Peyer's patch (tissue), 4 donors: ENCODE results near the gene SNN. TPM values are rescaled to one million over a fixed set of nuclear protein-coding genes. Genes with fewer than 3 reads are reported as not detected.

Experiments used
- DNase-seq, 3 donors: peaks; one replicate each; pipeline ENCODE4 v3.0.0-alpha.2; 2017 to 2019
- H3K27ac ChIP-seq, 4 donors: fragments of 200-600 bp; sonication (generic); one replicate each; pipeline ENCODE4 v1.5.1; 2016 to 2019
- H3K27me3 ChIP-seq, 2 donors: fragments of 200-600 bp; sonication (generic); one replicate each; pipeline ENCODE4 v1.5.1; 2019
- H3K36me3 ChIP-seq, 3 donors: fragments of 200-600 bp; sonication (generic); one replicate each; pipeline ENCODE4 v1.5.1; 2016 to 2019
- H3K4me1 ChIP-seq, 4 donors: fragments of 200-600 bp; sonication (generic); one replicate each; pipeline ENCODE4 v1.5.1; 2016 to 2019
- H3K4me3 ChIP-seq, 4 donors: fragments of 200-600 bp; sonication (generic); 1 replicate in 3 of 4; 2 replicates in 1 of 4; pipeline ENCODE4 v1.5.1; 2016 to 2019; ENCODE audit warnings: mild to moderate bottlenecking in 1 of 4
- H3K9me3 ChIP-seq, 4 donors: fragments of 200-600 bp; sonication (generic); one replicate each; pipeline ENCODE4 v1.5.1; 2016 to 2019; ENCODE audit warnings: mild to moderate bottlenecking in 1 of 4
- CTCF ChIP-seq, 6 experiments: fragments of 450-650 bp in 4 of 6; fragments of 200-600 bp in 2 of 6; sonication (generic) in 1 of 6; IDR thresholded peaks; one replicate each; pipeline ENCODE4 v1.5.1; 2017 to 2019; ENCODE audit warnings: antibody characterized with exemption in 6 of 6, mild to moderate bottlenecking in 3 of 6, moderate library complexity in 1 of 6
- POLR2A ChIP-seq, 2 donors: fragments of 450-650 bp; IDR thresholded peaks; one replicate each; pipeline ENCODE4 v1.5.1; 2017; ENCODE audit warnings: antibody characterized with exemption in 2 of 2, mild to moderate bottlenecking in 2 of 2, moderate library complexity in 2 of 2
- total RNA-seq, 4 donors: library from RNA; depleted of rRNA; stranded (reverse); fragments of >200 nt; gene quantifications; one replicate each; pipeline ENCODE4 v1.1.0, GENCODE V29; 2016

The SNN gene
- total RNA-seq, 4 donors from 2014 or later = 4.2 to 5.0 (median 4.5) TPM

DNA sequence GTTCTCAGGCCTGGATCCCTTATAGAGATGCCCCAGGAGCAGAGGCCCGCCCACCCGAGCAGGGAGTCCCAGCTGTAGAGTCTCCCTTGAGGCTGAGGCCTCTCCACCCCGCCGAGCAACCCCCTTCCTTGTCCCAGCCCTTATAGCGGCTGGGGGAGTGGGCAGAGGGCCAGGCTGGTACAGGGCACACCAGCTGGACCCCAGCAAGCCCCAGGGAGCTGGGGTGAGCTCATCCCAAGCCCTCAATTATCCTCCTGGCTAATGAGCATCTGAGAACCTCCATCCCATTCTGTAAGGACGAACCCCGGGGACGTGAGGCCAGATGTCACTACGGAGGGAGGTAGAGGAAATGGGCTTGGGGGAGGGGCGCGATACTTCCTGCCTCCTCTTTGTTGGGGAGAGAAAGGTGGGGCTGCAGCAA, 3.2 kb upstream of the SNN start:
- H3K4me1 ChIP-seq = peaks cover 0 to 11% (median 2%) of the 10 kb centered on the region in 4 donors
- DNase-seq = peak in 2 of 3 donors; percentile 69 to 70
- TF ChIP-seq CTCF (IDR thresholded peaks at IDR 0.05) (no peak), POLR2A (IDR thresholded peaks at IDR 0.05) (no peak)

DNA sequence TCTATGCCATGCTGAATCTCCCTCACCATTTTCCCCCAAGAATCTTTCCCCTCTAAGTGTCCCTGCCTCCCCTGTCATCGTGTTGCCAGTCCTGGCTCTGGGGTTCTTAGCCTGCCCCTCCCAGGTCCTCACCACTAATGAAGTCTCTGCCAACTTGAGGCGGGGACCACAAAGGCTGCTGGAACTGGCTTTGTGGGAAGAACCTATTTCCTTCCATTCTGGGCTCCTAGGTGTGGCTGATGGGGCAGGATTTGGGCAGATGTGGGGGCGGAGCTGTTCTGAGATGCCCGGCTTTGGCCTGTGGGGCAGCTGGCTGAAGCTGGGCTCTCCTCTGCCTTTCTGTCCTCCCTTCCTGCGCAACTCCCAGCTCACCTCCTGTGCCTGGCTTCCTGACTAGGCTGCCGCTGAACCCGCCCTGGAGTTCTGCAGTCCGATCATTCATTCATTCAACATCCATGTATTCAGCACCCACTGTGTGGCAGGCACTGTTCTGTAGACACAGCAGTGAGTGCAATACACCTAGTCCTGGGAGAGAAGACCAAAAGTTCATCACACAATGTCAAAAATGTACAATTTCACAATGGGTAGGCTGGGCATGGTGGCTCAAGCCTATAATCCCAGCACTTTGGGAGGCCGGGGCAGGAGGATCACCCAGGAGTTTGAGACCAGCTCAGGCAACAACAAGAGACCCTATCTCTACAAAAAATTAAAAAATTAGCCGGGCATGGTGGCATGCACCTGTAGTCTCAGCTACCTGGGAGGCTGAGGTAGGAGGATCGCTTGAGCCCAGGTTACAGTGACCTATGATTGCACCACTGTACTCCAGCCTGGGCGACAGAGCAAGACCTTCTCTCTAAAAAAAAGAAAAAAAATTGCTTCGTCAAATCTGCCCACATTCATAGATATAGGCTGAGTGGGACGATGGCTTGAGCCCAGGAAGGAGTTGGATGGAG, 1.9 kb upstream of the SNN start:
- peaks cover 0 to 23% (median 13%) of the 10 kb centered on the region in 4 donors for H3K4me1 ChIP-seq
- H3K36me3 ChIP-seq = no peaks in the 10 kb centered on the region
- H3K9me3 ChIP-seq = no peaks in the 10 kb centered on the region
- TF ChIP-seq CTCF (IDR thresholded peaks at IDR 0.05) (no peak), POLR2A (IDR thresholded peaks at IDR 0.05) (no peak)
- DNase-seq = no peak
- no peaks in the 10 kb centered on the region for H3K27me3 ChIP-seq
- H3K4me3 ChIP-seq = no peak overlapping the region
- peak overlapping the region in 1 of 4 donors; percentile 81 for H3K27ac ChIP-seq

More for the DNA sequence above, 3.2 kb upstream of the SNN start:
- no peaks in the 10 kb centered on the region for H3K9me3 ChIP-seq
- H3K4me3 ChIP-seq = peak overlapping the region in 1 of 4 donors; percentile 6
- H3K36me3 ChIP-seq = no peaks in the 10 kb centered on the region
- no peaks in the 10 kb centered on the region for H3K27me3 ChIP-seq
- H3K27ac ChIP-seq = peak overlapping the region in 1 of 4 donors; percentile 60

GRCh38 chr16:11667221-11667823, 933 bp upstream of the SNN start:
- H3K9me3 ChIP-seq = no peaks in the 10 kb centered on the region
- peak overlapping the region in 2 of 4 donors; percentile 65 to 88 for H3K4me3 ChIP-seq
- no peaks in the 10 kb centered on the region for H3K36me3 ChIP-seq
- no peak for DNase-seq
- no peaks in the 10 kb centered on the region for H3K27me3 ChIP-seq
- peak overlapping the region in 2 of 4 donors; percentile 46 to 81 for H3K27ac ChIP-seq
- H3K4me1 ChIP-seq = peaks cover 0 to 33% (median 22%) of the 10 kb centered on the region in 4 donors
- TF ChIP-seq POLR2A (IDR thresholded peaks at IDR 0.05) (no peak), CTCF (IDR thresholded peaks at IDR 0.05) (no peak)

DNA sequence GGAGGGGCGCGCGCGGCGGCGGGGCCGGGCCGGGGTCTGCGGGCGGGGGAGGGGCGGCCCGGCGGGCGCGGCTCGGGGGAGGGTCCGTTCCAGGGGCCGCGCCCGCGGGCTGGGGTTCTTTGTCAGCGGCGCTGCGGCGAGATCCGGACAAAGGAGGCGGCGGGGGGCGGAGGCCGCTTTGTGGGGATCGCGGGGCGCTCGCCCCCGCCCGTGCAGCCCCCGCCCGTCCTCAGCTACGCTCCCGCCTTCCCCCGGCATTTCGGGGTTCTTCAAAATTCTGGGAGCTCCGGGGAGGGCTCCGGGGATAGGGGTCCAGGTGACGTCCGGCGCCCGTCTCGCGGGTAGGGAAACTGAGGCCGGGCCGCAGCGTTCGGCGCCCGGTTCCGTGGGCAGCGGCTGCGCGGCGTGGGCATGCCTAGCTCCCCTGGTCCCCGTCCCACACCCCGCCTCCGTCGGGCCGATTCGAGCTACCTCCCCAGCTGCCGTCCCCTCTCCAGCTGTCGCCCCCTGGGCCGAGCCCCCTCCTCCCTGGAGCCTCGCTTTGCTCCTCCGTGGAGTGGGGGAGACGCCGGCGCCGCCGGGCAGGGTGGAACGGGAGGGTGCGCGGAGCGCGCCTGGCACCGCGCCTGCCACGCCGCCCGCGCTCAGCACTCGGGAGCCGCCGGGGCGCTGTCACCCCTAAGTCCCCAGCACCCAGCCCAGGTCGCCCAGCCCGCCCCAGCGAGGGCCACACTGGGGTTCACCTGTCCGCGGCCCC, 546 bp downstream of the SNN start:
- peak overlapping the region; percentile 82 to 92 (median 88) for H3K4me3 ChIP-seq
- no peaks in the 10 kb centered on the region for H3K36me3 ChIP-seq
- H3K9me3 ChIP-seq = no peaks in the 10 kb centered on the region
- DNase-seq = peak in 1 of 3 donors; percentile 54
- peak overlapping the region; percentile 45 to 90 (median 73) for H3K27ac ChIP-seq
- TF ChIP-seq CTCF (IDR thresholded peaks at IDR 0.05) = no peak
- no peak for TF ChIP-seq POLR2A (IDR thresholded peaks at IDR 0.05)
- H3K27me3 ChIP-seq = no peaks in the 10 kb centered on the region
- H3K4me1 ChIP-seq = peaks cover 0 to 47% (median 30%) of the 10 kb centered on the region in 4 donors
